Measurements from ENCODE around the gene IDI1. TPM values are rescaled to one million over a fixed set of nuclear protein-coding genes. Genes with fewer than 3 reads are reported as not detected.

IDI1 gene
- total RNA-seq, 1 experiment from 2014 or later = 150 TPM

DNA sequence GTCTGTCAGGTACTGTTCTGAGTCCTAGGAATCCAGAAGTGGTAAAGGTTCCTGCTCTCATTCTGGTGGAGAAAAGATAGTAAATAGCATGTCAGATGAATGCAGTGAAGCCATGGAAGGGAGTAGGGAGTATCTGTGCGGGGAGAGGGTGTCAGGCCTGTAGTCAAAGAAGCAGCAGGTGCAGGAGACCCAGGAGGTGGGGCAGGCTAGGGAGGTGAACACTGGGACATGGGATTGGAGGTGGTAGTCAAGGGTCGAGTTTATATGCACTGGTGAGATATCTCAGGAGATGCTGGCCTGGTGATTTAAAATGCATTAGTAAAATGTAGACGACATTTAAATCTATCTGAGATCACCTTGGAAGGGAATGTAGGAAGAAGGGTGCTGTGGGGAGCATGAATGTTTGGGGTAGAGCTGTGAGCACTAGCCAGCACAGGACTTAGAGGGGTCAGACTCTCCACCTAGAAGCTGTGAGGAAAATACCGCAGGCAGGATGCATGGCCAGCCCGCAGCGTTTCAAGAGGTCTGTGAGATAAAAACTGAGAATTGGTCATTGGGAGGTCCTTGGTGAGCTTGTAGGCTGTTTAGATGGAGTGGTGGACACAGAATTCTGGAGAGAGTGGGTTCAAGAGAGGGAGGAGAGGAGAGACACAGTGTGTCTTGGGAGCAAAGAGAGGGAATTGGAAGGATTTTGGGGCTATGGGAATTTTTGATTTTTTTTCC, 53.9 kb downstream of the IDI1 start:
- H3K27me3 ChIP-seq (ENCODE audit: low read length) = no peaks in the 10 kb centered on the region
- no peak overlapping the region for H3K27ac ChIP-seq (ENCODE audit: low read length)
- no peaks in the 10 kb centered on the region for H3K9me3 ChIP-seq (ENCODE audit: low read length)
- H3K9me2 ChIP-seq (replicated peaks; ENCODE audit: insufficient read depth, low read length) = no peaks in the 10 kb centered on the region
- H2AFZ ChIP-seq (ENCODE audit: low read length) = no peak overlapping the region
- H3K4me2 ChIP-seq (ENCODE audit: low read depth, low read length, poor library complexity, severe bottlenecking) = no peak overlapping the region
- no peak overlapping the region for H3K9ac ChIP-seq (ENCODE audit: low read length)
- H3K36me3 ChIP-seq (ENCODE audit: insufficient read depth, low read length) = peaks cover 72% of the 10 kb centered on the region
- H4K20me1 ChIP-seq (ENCODE audit: insufficient read depth, low read depth, low read length) = peaks cover 27% of the 10 kb centered on the region
- no peak for DNase-seq
- H3K4me3 ChIP-seq (ENCODE audit: low read length) = no peak overlapping the region
- peaks cover 7% of the 10 kb centered on the region for H3K4me1 ChIP-seq (ENCODE audit: low read length)
- peaks cover 85% of the 10 kb centered on the region for H3K79me2 ChIP-seq (ENCODE audit: low read length)

- peaks cover 61% of the 10 kb centered on the region for H3K36me3 ChIP-seq (ENCODE audit: insufficient read depth, low read length)
- H2AFZ ChIP-seq (ENCODE audit: low read length) = no peak overlapping the region
- peaks cover 85% of the 10 kb centered on the region for H3K79me2 ChIP-seq (ENCODE audit: low read length)
- no peak overlapping the region for H3K9ac ChIP-seq (ENCODE audit: low read length)
- DNase-seq = no peak
- H3K27ac ChIP-seq (ENCODE audit: low read length) = no peak overlapping the region
- H3K4me1 ChIP-seq (ENCODE audit: low read length) = peaks cover 16% of the 10 kb centered on the region
- no peaks in the 10 kb centered on the region for H3K9me3 ChIP-seq (ENCODE audit: low read length)
- H3K4me3 ChIP-seq (ENCODE audit: low read length) = no peak overlapping the region
- H3K4me2 ChIP-seq (ENCODE audit: low read depth, low read length, poor library complexity, severe bottlenecking) = no peak overlapping the region
- H3K27me3 ChIP-seq (ENCODE audit: low read length) = no peaks in the 10 kb centered on the region
- no peaks in the 10 kb centered on the region for H3K9me2 ChIP-seq (replicated peaks; ENCODE audit: insufficient read depth, low read length)
- H4K20me1 ChIP-seq (ENCODE audit: insufficient read depth, low read depth, low read length) = peaks cover 36% of the 10 kb centered on the region
These were observed 56.0 kb downstream of the IDI1 start for GRCh38 chr10:992871-993270.

- no peak overlapping the region for H3K27ac ChIP-seq (ENCODE audit: low read length)
These were observed 56.5 kb downstream of the IDI1 start for GRCh38 chr10:992467-992866.

DNA sequence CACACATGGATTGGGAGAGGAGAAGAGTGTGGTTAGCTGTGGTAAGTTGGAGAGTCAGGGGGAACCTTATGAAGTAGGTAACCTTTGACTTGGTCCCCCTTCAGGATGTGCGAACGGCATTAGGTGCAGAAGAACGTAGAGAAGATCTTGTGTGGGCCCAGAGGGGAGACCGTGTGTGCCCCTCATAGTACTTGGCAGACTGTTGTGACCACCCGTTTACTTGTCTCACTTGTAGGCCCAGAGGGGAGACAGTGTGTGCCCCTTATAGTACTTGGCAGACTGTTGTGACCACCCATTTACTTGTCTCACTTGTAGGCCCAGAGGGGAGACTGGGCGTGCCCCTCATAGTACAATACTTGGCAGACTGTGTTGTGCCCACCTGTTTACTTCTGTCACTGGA, 58.1 kb downstream of the IDI1 start:
- peaks cover 24% of the 10 kb centered on the region for H3K4me1 ChIP-seq (ENCODE audit: low read length)
- H3K79me2 ChIP-seq (ENCODE audit: low read length) = peaks cover 68% of the 10 kb centered on the region
- no peak for DNase-seq
- H3K9me2 ChIP-seq (replicated peaks; ENCODE audit: insufficient read depth, low read length) = no peaks in the 10 kb centered on the region
- H4K20me1 ChIP-seq (ENCODE audit: insufficient read depth, low read depth, low read length) = peaks cover 36% of the 10 kb centered on the region
- H3K36me3 ChIP-seq (ENCODE audit: insufficient read depth, low read length) = peaks cover 41% of the 10 kb centered on the region
- H3K27me3 ChIP-seq (ENCODE audit: low read length) = no peaks in the 10 kb centered on the region
- no peak overlapping the region for H2AFZ ChIP-seq (ENCODE audit: low read length)
- H3K9ac ChIP-seq (ENCODE audit: low read length) = no peak overlapping the region
- H3K4me3 ChIP-seq (ENCODE audit: low read length) = no peak overlapping the region
- no peaks in the 10 kb centered on the region for H3K9me3 ChIP-seq (ENCODE audit: low read length)
- no peak overlapping the region for H3K4me2 ChIP-seq (ENCODE audit: low read depth, low read length, poor library complexity, severe bottlenecking)
- no peak overlapping the region for H3K27ac ChIP-seq (ENCODE audit: low read length)

More at GRCh38 chr10:992467-992866, 56.5 kb downstream of the IDI1 start:
- Histone ChIP-seq H3K4me1 (ENCODE audit: low read length) (peaks cover 17% of the 10 kb centered on the region), H3K4me3 (ENCODE audit: low read length) (no peak overlapping the region), H4K20me1 (ENCODE audit: insufficient read depth, low read depth, low read length) (peaks cover 36% of the 10 kb centered on the region), H3K79me2 (ENCODE audit: low read length) (peaks cover 82% of the 10 kb centered on the region), H3K9me2 (replicated peaks; ENCODE audit: insufficient read depth, low read length) (no peaks in the 10 kb centered on the region), H3K9me3 (ENCODE audit: low read length) (no peaks in the 10 kb centered on the region), H3K27me3 (ENCODE audit: low read length) (no peaks in the 10 kb centered on the region), H3K4me2 (ENCODE audit: low read depth, low read length, poor library complexity, severe bottlenecking) (no peak overlapping the region), H3K9ac (ENCODE audit: low read length) (no peak overlapping the region), H3K36me3 (ENCODE audit: insufficient read depth, low read length) (peaks cover 57% of the 10 kb centered on the region), H2AFZ (ENCODE audit: low read length) (no peak overlapping the region)
- no peak for DNase-seq

Other genes starting within 250 kb of the IDI1 start
- gene LARP4B, start 117.4 kb downstream of the IDI1 start, total RNA-seq (2014; rRNA removed; shearing (Covaris generic); ENCODE audit: low replicate concordance) = 75.4 TPM in 2 replicates
- gene GTPBP4, start 60.7 kb downstream of the IDI1 start, total RNA-seq (2014; rRNA removed; shearing (Covaris generic); ENCODE audit: low replicate concordance) = 41.2 and 45.3 TPM in 2 replicates
- not detected in 2 replicates for gene IDI2, start 23.3 kb downstream of the IDI1 start, total RNA-seq (2014; rRNA removed; shearing (Covaris generic); ENCODE audit: low replicate concordance)
- 13.3 and 15.2 TPM in 2 replicates for gene WDR37, start 7.3 kb upstream of the IDI1 start, total RNA-seq (2014; rRNA removed; shearing (Covaris generic); ENCODE audit: low replicate concordance)